Neural cell (in vitro differentiated cells): ENCODE data around the gene ZNF322. TPM values are rescaled to one million over a fixed set of nuclear protein-coding genes. Genes with fewer than 3 reads are reported as not detected.
"Not testable (repeated sequence)": the region's sequence is repeated elsewhere in the genome, so short reads cannot be mapped to it uniquely, and the experiment has no call there.

ENCODE experiments used
- H2AFZ ChIP-seq: fragments of 200-600, 300-800 bp; sonication (generic), shearing (Covaris generic); 2 replicates; pipeline ENCODE4 v1.6.0; 2014; ENCODE audit warnings: low read depth, mild to moderate bottlenecking, antibody characterized with exemption, low read length, moderate library complexity
- H3F3A ChIP-seq: fragments of 200-600 bp; shearing (Covaris generic); 2 replicates; pipeline ENCODE4 v1.6.1; 2016; ENCODE audit warnings: mild to moderate bottlenecking, moderate library complexity, mixed read lengths, antibody characterized with exemption, low read length; ENCODE audit not compliant: insufficient read depth, poor library complexity, severe bottlenecking
- H3K27ac ChIP-seq: fragments of 200-600, 300-800 bp; sonication (generic), shearing (Covaris generic); 2 replicates; pipeline ENCODE4 v1.5.1; 2014; ENCODE audit warnings: mild to moderate bottlenecking, low read length, moderate library complexity
- H3K27me3 ChIP-seq: fragments of 300-800, 200-600 bp; sonication (generic), shearing (Covaris generic); 2 replicates; pipeline ENCODE4 v1.6.0; 2014; ENCODE audit warnings: mild to moderate bottlenecking, low read depth, low read length, moderate library complexity; ENCODE audit not compliant: insufficient read depth
- H3K36me3 ChIP-seq: fragments of 300-800, 200-600 bp; sonication (generic), shearing (Covaris generic); 2 replicates; pipeline ENCODE4 v1.5.1; 2014; ENCODE audit warnings: mild to moderate bottlenecking, antibody characterized with exemption, low read length, moderate library complexity; ENCODE audit not compliant: insufficient read depth
- H3K4me2 ChIP-seq: fragments of 300-800, 200-600 bp; sonication (generic), shearing (Covaris generic); 2 replicates; pipeline ENCODE4 v1.6.0; 2014; ENCODE audit warnings: mild to moderate bottlenecking, low read length
- H3K4me3 ChIP-seq: fragments of 300-800, 200-600 bp; sonication (generic), shearing (Covaris generic); 2 replicates; pipeline ENCODE4 v1.5.1; 2014; ENCODE audit warnings: mild to moderate bottlenecking, low read length, moderate library complexity
- H3K79me2 ChIP-seq: fragments of 200-600 bp; shearing (Covaris generic); replicated peaks from 2 replicates; pipeline ENCODE4 v1.6.0; 2014; ENCODE audit warnings: mild to moderate bottlenecking, low read length, moderate library complexity; ENCODE audit not compliant: insufficient read depth
- H3K9ac ChIP-seq: fragments of 300-800, 200-600 bp; sonication (generic), shearing (Covaris generic); 2 replicates; pipeline ENCODE4 v1.6.1; 2016; ENCODE audit warnings: mild to moderate bottlenecking, low read length, mixed read lengths
- H3K9me2 ChIP-seq: fragments of 200-600 bp; shearing (Covaris generic); 2 replicates; pipeline ENCODE4 v1.6.1; 2016; ENCODE audit warnings: mild to moderate bottlenecking, low read length, mixed read lengths; ENCODE audit not compliant: insufficient read depth
- H3K9me3 ChIP-seq: fragments of 200-600, 300-800 bp; sonication (generic), shearing (Covaris generic); 2 replicates; pipeline ENCODE4 v1.6.1; 2016; ENCODE audit warnings: mild to moderate bottlenecking, mixed run types, low read length, moderate library complexity, mixed read lengths
- H4K20me1 ChIP-seq: fragments of 200-600 bp; shearing (Covaris generic); 2 replicates; pipeline ENCODE4 v1.6.1; 2016; ENCODE audit warnings: mild to moderate bottlenecking, mixed run types; ENCODE audit not compliant: insufficient read depth
- CTCF ChIP-seq: fragments of 450-650 bp; IDR thresholded peaks from 2 replicates; pipeline ENCODE4 v1.5.1; 2014; ENCODE audit warnings: antibody characterized with exemption, mild to moderate bottlenecking, moderate library complexity; ENCODE audit not compliant: poor library complexity, severe bottlenecking
- EP300 ChIP-seq: fragments of 450-650 bp; conservative IDR thresholded peaks from 2 replicates; pipeline ENCODE4 v1.6.1; 2014; ENCODE audit warnings: antibody characterized with exemption, mild to moderate bottlenecking, moderate library complexity; ENCODE audit not compliant: poor library complexity, severe bottlenecking
- EZH2 ChIP-seq: fragments of 200-600, 300-800 bp; shearing (Covaris generic), sonication (generic); IDR thresholded peaks from 2 replicates; pipeline ENCODE4 v1.6.1; 2014; ENCODE audit warnings: antibody characterized with exemption, low read length, borderline replicate concordance, mild to moderate bottlenecking; ENCODE audit not compliant: insufficient read depth, poor library complexity, severe bottlenecking
- MXI1 ChIP-seq: fragments of 450-650 bp; conservative IDR thresholded peaks from 2 replicates; pipeline ENCODE4 v1.6.1; 2014; ENCODE audit warnings: antibody characterized with exemption, mild to moderate bottlenecking; ENCODE audit not compliant: poor library complexity, severe bottlenecking
- POLR2AphosphoS5 ChIP-seq: IDR thresholded peaks from 2 replicates; pipeline ENCODE4 v1.6.1; 2012
- RAD21 ChIP-seq: fragments of 450-650 bp; conservative IDR thresholded peaks from 2 replicates; pipeline ENCODE4 v1.6.1; 2014; ENCODE audit warnings: antibody characterized with exemption, mild to moderate bottlenecking, moderate library complexity
- REST ChIP-seq: IDR thresholded peaks from 2 replicates; pipeline ENCODE4 v1.6.1; 2012; ENCODE audit warnings: borderline replicate concordance
- SMC3 ChIP-seq: fragments of 450-650 bp; conservative IDR thresholded peaks from 2 replicates; pipeline ENCODE4 v1.6.1; 2014; ENCODE audit warnings: antibody characterized with exemption, mild to moderate bottlenecking, moderate library complexity; ENCODE audit not compliant: poor library complexity
- TAF1 ChIP-seq: IDR thresholded peaks from 2 replicates; pipeline ENCODE4 v1.6.1; 2012; ENCODE audit warnings: low read depth
- polyA minus RNA-seq: library from RNA; depleted of rRNA, polyadenylated mRNA; stranded (reverse); fragments of >200 nt; gene quantifications from 2 replicates; pipeline ENCODE4 v1.2.3, GENCODE V29; 2014
- polyA plus RNA-seq: library from polyadenylated mRNA; depleted of rRNA; stranded (reverse); fragments of >200 nt; gene quantifications from 2 replicates; pipeline ENCODE4 v1.2.3, GENCODE V29; 2014

Gene ZNF322
- polyA plus RNA-seq: 29.4 and 31.7 TPM in 2 replicates
- polyA minus RNA-seq: 68.4 and 76.3 TPM in 2 replicates

- Histone ChIP-seq H3K36me3 (no peaks in the 10 kb centered on the region), H3K9ac (peak within 1 kb of the TSS; percentile 71), H3K27me3 (peaks cover 21% of the 10 kb centered on the region), H3K9me3 (no peaks in the 10 kb centered on the region), H3K4me3 (peak within 1 kb of the TSS; percentile 81), H3K27ac (peak within 1 kb of the TSS; percentile 66), H4K20me1 (no peaks in the 10 kb centered on the region), H2AFZ (peak within 1 kb of the TSS; percentile 56), H3K79me2 (peaks cover 21% of the 10 kb centered on the region), H3K9me2 (no peaks in the 10 kb centered on the region), H3K4me2 (peak within 1 kb of the TSS; percentile 91), H3F3A (no peaks in the 10 kb centered on the region)
- TF ChIP-seq TAF1 (peak; percentile 50), MXI1 (peak; percentile 40), REST (no peak), EP300 (no peak), POLR2AphosphoS5 (peak; percentile 65), CTCF (no peak), RAD21 (no peak), EZH2 (no peak), SMC3 (no peak)
These were observed at the start of gene ZNF322 for GRCh38 chr6:26659042-26659999. Gene ZNF322, minus strand, starts transcription at chr6:26659746. Its CDS starts 21,193 bp downstream, at chr6:26638553.

GRCh38 chr6:26705780-26706179 lies 46.2 kb upstream of the ZNF322 start:
- not testable (repeated sequence) for H3K79me2 ChIP-seq, H3K27ac ChIP-seq, H3F3A ChIP-seq, H3K36me3 ChIP-seq, H3K9me3 ChIP-seq, H3K27me3 ChIP-seq, H3K4me2 ChIP-seq, H3K9me2 ChIP-seq, H2AFZ ChIP-seq, H4K20me1 ChIP-seq, H3K9ac ChIP-seq, H3K4me3 ChIP-seq

GRCh38 chr6:26705352-26705751 lies 45.8 kb upstream of the ZNF322 start:
- H3K9me2 ChIP-seq, H3K9me3 ChIP-seq: not testable (repeated sequence)

GRCh38 chr6:26701023-26701747 lies 41.6 kb upstream of the ZNF322 start:
- H3K4me3 ChIP-seq, H3K9ac ChIP-seq, H2AFZ ChIP-seq, H3K27ac ChIP-seq, H3K4me2 ChIP-seq, H3K9me3 ChIP-seq, H3F3A ChIP-seq, H3K79me2 ChIP-seq, H3K9me2 ChIP-seq, H3K36me3 ChIP-seq, H4K20me1 ChIP-seq, H3K27me3 ChIP-seq: not testable (repeated sequence)

More at GRCh38 chr6:26705352-26705751, 45.8 kb upstream of the ZNF322 start:
- H3K27ac ChIP-seq, H3K4me3 ChIP-seq, H3F3A ChIP-seq, H3K9ac ChIP-seq, H3K4me2 ChIP-seq, H4K20me1 ChIP-seq, H3K79me2 ChIP-seq, H2AFZ ChIP-seq, H3K36me3 ChIP-seq, H3K27me3 ChIP-seq: not testable (repeated sequence)
